ENCODE results near the gene CCR4. TPM values are rescaled to one million over a fixed set of nuclear protein-coding genes. Genes with fewer than 3 reads are reported as not detected.
"Not testable (repeated sequence)": the region's sequence is repeated elsewhere in the genome, so short reads cannot be mapped to it uniquely, and the experiment has no call there.

Gene CCR4
- total and polyA plus RNA-seq, 2 experiments from 2014 or later = not detected

DNA sequence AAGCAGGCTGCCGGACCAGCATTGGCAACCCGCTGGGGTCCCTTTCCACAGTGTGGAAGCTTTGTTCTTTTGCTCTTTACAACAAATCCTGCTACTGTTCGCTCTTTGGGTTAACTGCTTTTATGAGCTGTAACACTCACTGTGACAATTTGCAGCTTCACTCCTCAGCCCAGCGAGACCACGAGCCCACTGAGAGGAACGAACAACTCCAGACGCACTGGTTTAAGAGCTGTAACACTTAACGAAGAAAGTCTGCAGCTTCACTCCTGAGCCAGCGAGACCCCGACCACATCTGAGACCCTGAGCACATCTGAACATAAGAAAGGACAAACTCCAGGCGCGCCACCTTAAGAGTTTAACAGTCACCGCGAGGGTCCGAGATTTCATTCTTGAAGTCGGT lies 10.7 kb upstream of the CCR4 start:
- in situ Hi-C loops (cut with MboI) = no loop called here
- no peaks in the 10 kb centered on the region for H3K79me2 ChIP-seq (ENCODE audit: insufficient read depth)
- no peaks in the 10 kb centered on the region for H3F3A ChIP-seq (ENCODE audit: insufficient read depth)
- H3K4me3 ChIP-seq = no peak overlapping the region
- H3K9me3 ChIP-seq (ENCODE audit: low read depth) = no peaks in the 10 kb centered on the region
- no peaks in the 10 kb centered on the region for H3K4me1 ChIP-seq (ENCODE audit: insufficient read depth)
- DNase-seq = no peak
- no peak overlapping the region for H3K9ac ChIP-seq
- H3K4me2 ChIP-seq (ENCODE audit: unreplicated experiment) = no peak overlapping the region
- H2AFZ ChIP-seq = no peak overlapping the region
- H3K9me2 ChIP-seq (ENCODE audit: insufficient read depth) = no peaks in the 10 kb centered on the region
- H3K27ac ChIP-seq = no peak overlapping the region
- no peaks in the 10 kb centered on the region for H3K36me3 ChIP-seq (ENCODE audit: low read depth)
- H4K20me1 ChIP-seq (ENCODE audit: insufficient read depth) = no peaks in the 10 kb centered on the region
- 67 to 75% methylated on average over 16 of the region's 16 CpGs for WGBS, 2 experiments (ENCODE audit: low coverage in 1 of 2, low lambda C conversion rate in 2 of 2, missing lambda C conversion rate in 2 of 2)
- TF ChIP-seq EZH2 (IDR thresholded peaks at IDR 0.05; ENCODE audit: insufficient read depth, poor library complexity, severe bottlenecking) = no peak
- TF ChIP-seq EZH2phosphoT487 (IDR thresholded peaks at IDR 0.05; ENCODE audit: insufficient read depth, low read depth) = no peak
- H3K27me3 ChIP-seq (replicated peaks; ENCODE audit: insufficient read depth) = 0 out of 2 replicates have a peak, but pooled peaks cover 3% of the 10 kb centered on the region

DNA sequence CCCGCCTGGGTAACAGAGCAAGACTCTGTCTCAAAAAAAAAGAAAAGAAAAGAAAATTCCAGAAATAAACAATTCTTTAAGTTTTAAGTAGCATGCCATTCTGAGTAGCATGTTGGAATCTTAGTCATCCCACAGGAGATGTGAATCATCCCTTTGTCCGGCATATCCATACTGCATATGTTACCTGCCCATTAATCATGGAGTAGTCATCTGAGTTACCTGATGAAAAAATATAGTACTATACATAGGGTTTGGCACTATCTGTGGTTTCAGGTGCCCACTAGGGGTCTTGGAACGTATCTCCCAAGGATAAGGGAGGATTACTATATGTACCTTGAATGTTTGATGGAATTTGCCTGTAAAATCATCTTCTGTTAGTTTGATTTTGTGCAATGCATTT lies 6.3 kb upstream of the CCR4 start:
- WGBS, 2 experiments (ENCODE audit: low coverage in 1 of 2, low lambda C conversion rate in 2 of 2, missing lambda C conversion rate in 2 of 2) = 28 to 31% methylated on average over 3 of the region's 3 CpGs
- H3K27ac ChIP-seq = no peak overlapping the region
- no peaks in the 10 kb centered on the region for H3K4me1 ChIP-seq (ENCODE audit: insufficient read depth)
- H3K9me3 ChIP-seq (ENCODE audit: low read depth) = no peaks in the 10 kb centered on the region
- no peaks in the 10 kb centered on the region for H3K27me3 ChIP-seq (replicated peaks; ENCODE audit: insufficient read depth)
- H3K36me3 ChIP-seq (ENCODE audit: low read depth) = no peaks in the 10 kb centered on the region
- H3K9me2 ChIP-seq (ENCODE audit: insufficient read depth) = no peaks in the 10 kb centered on the region
- in situ Hi-C loops (cut with MboI) = no loop called here
- H2AFZ ChIP-seq = no peak overlapping the region
- no peaks in the 10 kb centered on the region for H3K79me2 ChIP-seq (ENCODE audit: insufficient read depth)
- no peak overlapping the region for H3K4me3 ChIP-seq
- H3K9ac ChIP-seq = no peak overlapping the region
- DNase-seq = peak; percentile 48
- H3F3A ChIP-seq (ENCODE audit: insufficient read depth) = no peaks in the 10 kb centered on the region
- TF ChIP-seq EZH2 (IDR thresholded peaks at IDR 0.05; ENCODE audit: insufficient read depth, poor library complexity, severe bottlenecking) (no peak), EZH2phosphoT487 (IDR thresholded peaks at IDR 0.05; ENCODE audit: insufficient read depth, low read depth) (no peak)
- no peak overlapping the region for H3K4me2 ChIP-seq (ENCODE audit: unreplicated experiment)
- no peaks in the 10 kb centered on the region for H4K20me1 ChIP-seq (ENCODE audit: insufficient read depth)

DNA sequence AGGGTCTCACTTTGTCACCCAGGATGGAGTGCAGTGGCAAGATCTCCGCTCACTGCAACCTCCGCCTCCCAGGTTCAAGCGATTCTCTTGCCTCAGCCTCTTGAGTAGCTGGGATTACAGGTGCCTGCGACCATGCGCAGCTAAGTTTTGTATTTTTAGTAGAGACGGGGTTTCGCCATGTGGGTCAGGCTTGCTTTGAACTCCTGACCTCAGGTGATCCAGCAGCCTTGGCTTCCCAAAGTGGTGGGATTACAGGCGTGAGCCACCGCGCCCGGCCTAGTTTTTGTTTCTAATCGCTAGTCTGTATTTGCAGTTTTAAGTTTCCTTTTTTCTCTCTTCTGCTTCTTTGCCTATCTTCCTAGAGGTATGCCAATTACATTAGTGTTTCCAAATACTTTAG lies 5.8 kb upstream of the CCR4 start:
- H3K4me2 ChIP-seq (ENCODE audit: unreplicated experiment); H3K9ac ChIP-seq; DNase-seq; H3F3A ChIP-seq (ENCODE audit: insufficient read depth); H3K9me2 ChIP-seq (ENCODE audit: insufficient read depth); H3K4me3 ChIP-seq; H3K27me3 ChIP-seq (replicated peaks; ENCODE audit: insufficient read depth); H3K79me2 ChIP-seq (ENCODE audit: insufficient read depth); in situ Hi-C loops (cut with MboI); H3K9me3 ChIP-seq (ENCODE audit: low read depth); H3K4me1 ChIP-seq (ENCODE audit: insufficient read depth); H4K20me1 ChIP-seq (ENCODE audit: insufficient read depth); H2AFZ ChIP-seq; H3K27ac ChIP-seq; H3K36me3 ChIP-seq (ENCODE audit: low read depth): not testable (repeated sequence)
- 84 to 87% methylated on average over 11 to 12 of the region's 12 CpGs for WGBS, 2 experiments (ENCODE audit: low coverage in 1 of 2, low lambda C conversion rate in 2 of 2, missing lambda C conversion rate in 2 of 2)

DNA sequence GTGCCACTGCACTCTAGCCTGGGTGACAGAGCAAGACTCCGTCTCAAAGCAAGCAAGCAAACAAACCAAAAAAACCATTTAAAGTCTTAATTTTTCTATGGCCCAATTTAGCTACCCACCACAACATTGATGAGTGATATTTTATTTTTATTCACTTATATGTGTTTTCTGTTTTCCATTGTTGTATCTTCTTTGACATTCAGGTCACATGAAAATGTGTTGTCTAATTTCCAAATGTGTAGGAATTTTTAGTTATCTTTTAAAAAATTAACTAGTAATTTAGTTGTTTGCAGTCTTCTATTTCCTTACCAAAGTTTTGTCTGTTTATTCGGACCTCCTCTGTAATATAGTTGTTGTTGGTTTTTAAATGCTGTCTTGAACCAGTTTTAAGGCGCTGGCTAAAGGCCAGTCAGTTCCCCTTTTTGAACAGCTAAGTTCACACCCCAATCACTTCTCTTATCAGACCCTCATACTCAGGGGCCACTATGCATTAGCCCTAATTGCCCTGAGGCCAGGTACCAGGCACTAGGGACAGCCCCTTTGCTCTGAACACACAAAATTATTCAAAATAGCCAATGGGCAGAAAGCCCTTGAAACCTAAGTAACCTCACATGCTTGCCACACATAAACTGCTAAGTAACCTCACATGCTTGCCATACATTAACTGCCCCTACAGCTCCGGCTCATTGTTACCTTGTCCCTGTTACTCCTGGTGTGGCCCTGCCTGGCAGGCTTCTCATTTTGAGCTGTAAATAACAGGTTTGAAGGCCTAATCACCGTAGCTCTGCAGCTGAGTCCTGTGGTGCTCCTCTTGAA lies 4.3 kb upstream of the CCR4 start:
- Histone ChIP-seq H3K27me3 (replicated peaks; ENCODE audit: insufficient read depth) (no peaks in the 10 kb centered on the region), H3K79me2 (ENCODE audit: insufficient read depth) (no peaks in the 10 kb centered on the region), H3K4me1 (ENCODE audit: insufficient read depth) (no peaks in the 10 kb centered on the region), H3K4me3 (no peak overlapping the region), H3F3A (ENCODE audit: insufficient read depth) (no peaks in the 10 kb centered on the region), H4K20me1 (ENCODE audit: insufficient read depth) (no peaks in the 10 kb centered on the region), H3K27ac (no peak overlapping the region), H2AFZ (no peak overlapping the region), H3K4me2 (ENCODE audit: unreplicated experiment) (no peak overlapping the region), H3K9me2 (ENCODE audit: insufficient read depth) (no peaks in the 10 kb centered on the region), H3K9me3 (ENCODE audit: low read depth) (no peaks in the 10 kb centered on the region), H3K36me3 (ENCODE audit: low read depth) (no peaks in the 10 kb centered on the region), H3K9ac (no peak overlapping the region)
- TF ChIP-seq EZH2phosphoT487 (IDR thresholded peaks at IDR 0.05; ENCODE audit: insufficient read depth, low read depth) = no peak
- no peak for TF ChIP-seq EZH2 (IDR thresholded peaks at IDR 0.05; ENCODE audit: insufficient read depth, poor library complexity, severe bottlenecking)
- in situ Hi-C loops (cut with MboI) = no loop called here
- no peak for DNase-seq
- WGBS, 2 experiments (ENCODE audit: low coverage in 1 of 2, low lambda C conversion rate in 2 of 2, missing lambda C conversion rate in 2 of 2) = 67 to 73% methylated on average over 5 of the region's 5 CpGs

All from GM23248 (cell line).